22Rv1 (cell line): ENCODE results near the gene DGCR2.

Experiments used
- ZFX ChIP-seq: fragments of 450-650 bp; IDR thresholded peaks from 2 replicates; pipeline ENCODE4 v1.6.1; 2017; ENCODE audit warnings: antibody characterized with exemption, borderline replicate concordance
- TF ChIP-seq, protein P1 (sequence below): fragments of 450-650 bp; IDR thresholded peaks from 2 replicates; pipeline ENCODE4 v1.5.1; 2017; ENCODE audit warnings: mild to moderate bottlenecking

DNA sequence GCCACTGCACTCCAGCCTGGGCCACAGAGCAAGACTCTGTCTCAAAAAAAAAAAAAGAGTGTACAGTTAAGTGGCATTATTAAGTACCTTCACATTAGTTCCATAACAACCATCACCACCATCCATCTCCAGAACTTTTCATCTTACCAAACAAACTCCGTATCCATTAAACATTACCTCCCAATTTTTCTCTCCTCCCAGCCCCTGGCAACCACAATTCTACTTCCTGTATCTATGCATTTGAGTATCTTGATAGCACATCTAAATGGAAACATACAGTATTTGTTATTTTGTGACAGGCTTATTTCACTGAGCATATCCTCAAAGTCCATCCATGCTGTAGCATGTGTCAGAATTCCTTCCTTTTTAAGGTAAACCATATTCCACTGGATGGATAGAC is 46.8 kb downstream of the DGCR2 start:
- TF ChIP-seq, protein P1, sequence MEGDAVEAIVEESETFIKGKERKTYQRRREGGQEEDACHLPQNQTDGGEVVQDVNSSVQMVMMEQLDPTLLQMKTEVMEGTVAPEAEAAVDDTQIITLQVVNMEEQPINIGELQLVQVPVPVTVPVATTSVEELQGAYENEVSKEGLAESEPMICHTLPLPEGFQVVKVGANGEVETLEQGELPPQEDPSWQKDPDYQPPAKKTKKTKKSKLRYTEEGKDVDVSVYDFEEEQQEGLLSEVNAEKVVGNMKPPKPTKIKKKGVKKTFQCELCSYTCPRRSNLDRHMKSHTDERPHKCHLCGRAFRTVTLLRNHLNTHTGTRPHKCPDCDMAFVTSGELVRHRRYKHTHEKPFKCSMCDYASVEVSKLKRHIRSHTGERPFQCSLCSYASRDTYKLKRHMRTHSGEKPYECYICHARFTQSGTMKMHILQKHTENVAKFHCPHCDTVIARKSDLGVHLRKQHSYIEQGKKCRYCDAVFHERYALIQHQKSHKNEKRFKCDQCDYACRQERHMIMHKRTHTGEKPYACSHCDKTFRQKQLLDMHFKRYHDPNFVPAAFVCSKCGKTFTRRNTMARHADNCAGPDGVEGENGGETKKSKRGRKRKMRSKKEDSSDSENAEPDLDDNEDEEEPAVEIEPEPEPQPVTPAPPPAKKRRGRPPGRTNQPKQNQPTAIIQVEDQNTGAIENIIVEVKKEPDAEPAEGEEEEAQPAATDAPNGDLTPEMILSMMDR, result no peak
- TF ChIP-seq ZFX, result no peak
